Testis (tissue), 3 donors: ENCODE measurements around the gene HAPLN2. TPM values are rescaled to one million over a fixed set of nuclear protein-coding genes. Genes with fewer than 3 reads are reported as not detected.
"Not testable (repeated sequence)": the region's sequence is repeated elsewhere in the genome, so short reads cannot be mapped to it uniquely, and the experiment has no call there.

Experiments
- DNase-seq: peaks from one replicate; pipeline ENCODE4 v3.0.0-alpha.2; 2019
- H3K27ac ChIP-seq, 2 donors: fragments of 200-600 bp; sonication (generic); one replicate each; pipeline ENCODE4 v1.5.1; 2019
- H3K27me3 ChIP-seq: fragments of 200-600 bp; sonication (generic); one replicate; pipeline ENCODE4 v1.5.1; 2019
- H3K36me3 ChIP-seq: fragments of 200-600 bp; sonication (generic); one replicate; pipeline ENCODE4 v1.5.1; 2017; ENCODE audit warnings: low read depth; ENCODE audit errors: missing control alignments
- H3K4me1 ChIP-seq: fragments of 200-600 bp; sonication (generic); one replicate; pipeline ENCODE4 v1.5.1; 2019
- H3K4me3 ChIP-seq, 2 donors: fragments of 200-600 bp; sonication (generic); one replicate each; pipeline ENCODE4 v1.5.1; 2017 to 2019
- H3K9me3 ChIP-seq: fragments of 200-600 bp; sonication (generic); one replicate; pipeline ENCODE4 v1.5.1; 2017
- POLR2A ChIP-seq: fragments of 450-650 bp; IDR thresholded peaks from one replicate; pipeline ENCODE4 v1.6.1; 2017; ENCODE audit warnings: antibody characterized with exemption, mild to moderate bottlenecking, moderate library complexity
- WGBS, 2 donors: methylation state at CpG; one replicate each; pipeline ENCODE4 v1.1.5; 2018; 5-methylcytosine and 5-hydroxymethylcytosine counted together
- intact Hi-C: fragments of 100-400 bp; cut with DNase I; formaldehyde crosslinking; loops from one replicate; pipeline ENCODE4 v1.15.1; 2023; ENCODE audit warnings: low total_unique reads
- polyA plus RNA-seq: library from polyadenylated mRNA; stranded (reverse); fragments of 350-450 nt; fragmentation: Illumina TruSeq; extraction: RNeasy Lipid Tissue Mini Kit (QIAGEN cat#74804); gene quantifications from one replicate; pipeline ENCODE4 v1.2.3, GENCODE V29; 2014; ENCODE audit warnings: low read depth, low replicate concordance; ENCODE audit not compliant: insufficient read depth
- total RNA-seq, 2 donors: library from RNA; depleted of rRNA; stranded (reverse); fragments of >200 nt; gene quantifications; one replicate each; pipeline ENCODE4 v1.2.3, GENCODE V29; 2016
- TF ChIP-seq, protein P1 (sequence below), 3 experiments: fragments of 450-650 bp in 2 of 3; fragments of 200-600 bp in 1 of 3; sonication (generic) in 1 of 3; IDR thresholded peaks; one replicate each; pipeline ENCODE4 v1.5.1; 2016 to 2019; ENCODE audit warnings: antibody characterized with exemption in 3 of 3, mild to moderate bottlenecking in 2 of 3, moderate library complexity in 1 of 3

The HAPLN2 gene
- total and polyA plus RNA-seq, 3 donors from 2014 or later: 1.5 to 6.0 (median 5.5) TPM

GRCh38 chr1:156586323-156586722 is 32.9 kb upstream of the HAPLN2 start:
- intact Hi-C loops: loop anchor here (10.0 kb wide), 1 partner anchor 68 kb away; no protein-coding TSS in a partner anchor
- H3K27me3 ChIP-seq: no peaks in the 10 kb centered on the region

GRCh38 chr1:156586892-156587477 is 32.2 kb upstream of the HAPLN2 start:
- Histone ChIP-seq H3K36me3 (no peaks in the 10 kb centered on the region), H3K9me3 (no peaks in the 10 kb centered on the region), H3K4me1 (peaks cover 15% of the 10 kb centered on the region), H3K27me3 (no peaks in the 10 kb centered on the region), H3K27ac (no peak overlapping the region), H3K4me3 (no peak overlapping the region)
- no peak for DNase-seq
- WGBS, 2 donors: 93 to 94% methylated on average over 3 of the region's 3 CpGs
- TF ChIP-seq POLR2A: no peak
- TF ChIP-seq, protein P1, sequence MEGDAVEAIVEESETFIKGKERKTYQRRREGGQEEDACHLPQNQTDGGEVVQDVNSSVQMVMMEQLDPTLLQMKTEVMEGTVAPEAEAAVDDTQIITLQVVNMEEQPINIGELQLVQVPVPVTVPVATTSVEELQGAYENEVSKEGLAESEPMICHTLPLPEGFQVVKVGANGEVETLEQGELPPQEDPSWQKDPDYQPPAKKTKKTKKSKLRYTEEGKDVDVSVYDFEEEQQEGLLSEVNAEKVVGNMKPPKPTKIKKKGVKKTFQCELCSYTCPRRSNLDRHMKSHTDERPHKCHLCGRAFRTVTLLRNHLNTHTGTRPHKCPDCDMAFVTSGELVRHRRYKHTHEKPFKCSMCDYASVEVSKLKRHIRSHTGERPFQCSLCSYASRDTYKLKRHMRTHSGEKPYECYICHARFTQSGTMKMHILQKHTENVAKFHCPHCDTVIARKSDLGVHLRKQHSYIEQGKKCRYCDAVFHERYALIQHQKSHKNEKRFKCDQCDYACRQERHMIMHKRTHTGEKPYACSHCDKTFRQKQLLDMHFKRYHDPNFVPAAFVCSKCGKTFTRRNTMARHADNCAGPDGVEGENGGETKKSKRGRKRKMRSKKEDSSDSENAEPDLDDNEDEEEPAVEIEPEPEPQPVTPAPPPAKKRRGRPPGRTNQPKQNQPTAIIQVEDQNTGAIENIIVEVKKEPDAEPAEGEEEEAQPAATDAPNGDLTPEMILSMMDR (IDR thresholded peaks at IDR 0.05): no peak
- intact Hi-C loops: loop anchor here (10.0 kb wide), 1 partner anchor 68 kb away; no protein-coding TSS in a partner anchor

More at GRCh38 chr1:156586323-156586722, 32.9 kb upstream of the HAPLN2 start:
- Histone ChIP-seq H3K9me3 (no peaks in the 10 kb centered on the region), H3K4me1 (peaks cover 14% of the 10 kb centered on the region), H3K36me3 (no peaks in the 10 kb centered on the region), H3K27ac (no peak overlapping the region), H3K4me3 (no peak overlapping the region)
- 62 to 83% methylated on average over 2 to 4 of the region's 4 CpGs for WGBS, 2 donors
- no peak for TF ChIP-seq POLR2A
- TF ChIP-seq, protein P1 (IDR thresholded peaks at IDR 0.05): no peak
- no peak for DNase-seq

- not testable (repeated sequence) for H3K36me3 ChIP-seq, H3K27ac ChIP-seq, H3K27me3 ChIP-seq, H3K4me3 ChIP-seq, H3K9me3 ChIP-seq, DNase-seq
- peaks cover 24% of the 10 kb centered on the region for H3K4me1 ChIP-seq
- 88 to 98% methylated on average over 7 to 8 of the region's 8 CpGs for WGBS, 2 donors
- intact Hi-C loops: loop anchor here (10.0 kb wide), 1 partner anchor 67 kb away; no protein-coding TSS in a partner anchor
Measured at GRCh38 chr1:156587927-156588326, 31.3 kb upstream of the HAPLN2 start.

DNA sequence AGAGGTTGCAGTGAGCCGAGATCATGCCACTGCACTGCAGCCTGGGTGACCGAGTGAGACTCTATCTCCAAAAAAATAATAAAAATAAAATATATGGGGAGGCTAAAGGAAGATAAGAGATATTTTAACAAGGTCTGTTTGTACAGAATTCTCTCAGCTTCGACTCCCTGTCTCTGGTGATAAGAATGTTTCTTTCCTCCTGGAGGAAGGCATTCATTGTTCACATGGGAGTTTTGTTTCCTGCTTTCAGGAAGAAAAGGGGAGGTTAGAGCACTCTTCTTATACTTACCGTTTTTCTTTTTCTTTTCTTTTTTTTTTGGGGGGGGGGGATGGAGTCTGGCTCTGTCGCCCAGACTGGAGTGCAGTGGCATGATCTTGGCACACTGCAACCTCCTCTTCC is 29.7 kb upstream of the HAPLN2 start:
- WGBS, 2 donors: 47 to 49% methylated on average over 5 of the region's 5 CpGs
- no peak for DNase-seq
- intact Hi-C loops: loop anchor here (10.0 kb wide), 1 partner anchor 65 kb away; no protein-coding TSS in a partner anchor
- TF ChIP-seq, protein P1 (IDR thresholded peaks at IDR 0.05): no peak
- no peak for TF ChIP-seq POLR2A
- Histone ChIP-seq H3K4me1 (peaks cover 24% of the 10 kb centered on the region), H3K27ac (no peak overlapping the region), H3K27me3 (no peaks in the 10 kb centered on the region), H3K9me3 (no peaks in the 10 kb centered on the region), H3K36me3 (no peaks in the 10 kb centered on the region), H3K4me3 (no peak overlapping the region)

DNA sequence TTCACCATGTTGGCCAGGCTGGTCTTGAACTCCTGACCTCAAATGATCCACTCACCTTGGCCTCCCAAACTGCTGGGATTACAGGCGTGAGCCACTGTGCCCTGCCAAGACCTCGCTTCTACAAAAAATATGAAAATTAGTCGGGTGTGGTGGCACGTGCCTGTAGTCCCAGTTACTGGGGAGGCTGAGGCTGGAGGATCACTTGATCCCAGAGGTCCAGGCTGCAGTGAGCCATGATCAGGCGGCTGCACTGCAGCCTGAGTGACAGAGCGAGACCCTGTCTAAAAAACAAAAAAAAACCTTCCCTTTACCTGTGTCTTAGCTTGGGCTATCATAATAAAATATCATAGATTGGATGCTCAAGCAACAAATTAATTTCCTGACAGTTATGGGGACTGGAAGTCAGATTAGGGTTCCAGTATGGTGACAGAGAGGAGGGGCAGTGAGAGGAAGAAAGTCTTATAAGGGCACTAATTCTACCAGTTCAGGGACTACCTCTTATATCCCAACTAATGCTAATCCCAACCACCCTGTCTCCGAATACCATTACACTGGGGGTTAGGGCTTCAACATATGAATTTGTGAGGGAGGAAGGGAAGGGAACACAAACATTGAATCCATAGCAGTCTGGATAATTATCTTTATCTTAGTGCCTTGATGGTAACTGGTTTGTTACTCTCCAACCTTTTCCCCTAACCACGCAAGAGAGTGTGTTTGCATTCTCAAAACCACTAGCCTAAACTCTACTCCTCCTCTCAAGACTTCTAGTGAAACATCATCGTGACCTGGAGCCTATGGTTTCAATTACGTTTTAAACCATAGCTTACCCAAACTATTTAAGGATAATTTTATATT is 28.7 kb upstream of the HAPLN2 start:
- no peak for DNase-seq
- intact Hi-C loops: no loop called here
- H3K4me3 ChIP-seq: peak overlapping the region in 1 of 2 donors; percentile 86
- peaks cover 24% of the 10 kb centered on the region for H3K4me1 ChIP-seq
- TF ChIP-seq POLR2A: no peak
- TF ChIP-seq, protein P1 (IDR thresholded peaks at IDR 0.05): no peak
- 47 to 71% methylated on average over 8 to 10 of the region's 10 CpGs for WGBS, 2 donors
- no peaks in the 10 kb centered on the region for H3K27me3 ChIP-seq
- H3K27ac ChIP-seq: peak overlapping the region; percentile 77 to 81
- no peaks in the 10 kb centered on the region for H3K9me3 ChIP-seq
- H3K36me3 ChIP-seq: no peaks in the 10 kb centered on the region
